Measurements from ENCODE around the gene DNER. TPM values are rescaled to one million over a fixed set of nuclear protein-coding genes. Genes with fewer than 3 reads are reported as not detected.

DNER gene
- total RNA-seq, 2 experiments from 2014 or later: not detected

GRCh38 chr2:229661478-229661877 lies 52.9 kb downstream of the DNER start:
- Mint-ChIP-seq H3K36me3 (no peaks in the 10 kb centered on the region), H3K27me3 (peaks cover 6% of the 10 kb centered on the region), H3K4me3 (no peak overlapping the region), H3K9me3 (no peaks in the 10 kb centered on the region), H3K4me1 (no peaks in the 10 kb centered on the region), H3K27ac (no peak overlapping the region)
- no peak for DNase-seq

GRCh38 chr2:229660951-229661350 lies 53.4 kb downstream of the DNER start:
- H3K9me3 Mint-ChIP-seq: no peaks in the 10 kb centered on the region
- H3K36me3 Mint-ChIP-seq: no peaks in the 10 kb centered on the region
- no peak overlapping the region for H3K4me3 Mint-ChIP-seq
- DNase-seq: no peak
- H3K27me3 Mint-ChIP-seq: peaks cover 6% of the 10 kb centered on the region
- no peak overlapping the region for H3K27ac Mint-ChIP-seq
- H3K4me1 Mint-ChIP-seq: no peaks in the 10 kb centered on the region

- no peaks in the 10 kb centered on the region for H3K36me3 Mint-ChIP-seq
- no peaks in the 10 kb centered on the region for H3K9me3 Mint-ChIP-seq
These were observed 54.0 kb downstream of the DNER start for GRCh38 chr2:229660391-229660790.

GRCh38 chr2:229658004-229658403 lies 56.4 kb downstream of the DNER start:
- Mint-ChIP-seq H3K4me3 (no peak overlapping the region), H3K9me3 (no peaks in the 10 kb centered on the region), H3K27ac (no peak overlapping the region), H3K4me1 (no peaks in the 10 kb centered on the region), H3K27me3 (peaks cover 6% of the 10 kb centered on the region), H3K36me3 (no peaks in the 10 kb centered on the region)
- DNase-seq: no peak

More at GRCh38 chr2:229660391-229660790, 54.0 kb downstream of the DNER start:
- DNase-seq: no peak
- Mint-ChIP-seq H3K4me1 (no peaks in the 10 kb centered on the region), H3K4me3 (no peak overlapping the region), H3K27ac (no peak overlapping the region), H3K27me3 (peaks cover 6% of the 10 kb centered on the region)

GRCh38 chr2:229654437-229654836 lies 59.9 kb downstream of the DNER start:
- Mint-ChIP-seq H3K9me3 (no peaks in the 10 kb centered on the region), H3K4me3 (no peak overlapping the region), H3K27ac (no peak overlapping the region), H3K27me3 (peaks cover 5% of the 10 kb centered on the region), H3K4me1 (no peaks in the 10 kb centered on the region), H3K36me3 (no peaks in the 10 kb centered on the region)
- no peak for DNase-seq

GRCh38 chr2:229653531-229653930 lies 60.8 kb downstream of the DNER start:
- H3K27me3 Mint-ChIP-seq: peaks cover 8% of the 10 kb centered on the region
- DNase-seq: no peak
- H3K9me3 Mint-ChIP-seq: no peaks in the 10 kb centered on the region
- no peaks in the 10 kb centered on the region for H3K36me3 Mint-ChIP-seq
- H3K4me1 Mint-ChIP-seq: no peaks in the 10 kb centered on the region
- H3K27ac Mint-ChIP-seq: no peak overlapping the region
- no peak overlapping the region for H3K4me3 Mint-ChIP-seq

- no peak for DNase-seq
- no peaks in the 10 kb centered on the region for H3K4me1 Mint-ChIP-seq
- no peaks in the 10 kb centered on the region for H3K9me3 Mint-ChIP-seq
- no peak overlapping the region for H3K27ac Mint-ChIP-seq
- no peak overlapping the region for H3K4me3 Mint-ChIP-seq
- H3K36me3 Mint-ChIP-seq: no peaks in the 10 kb centered on the region
- H3K27me3 Mint-ChIP-seq: peaks cover 8% of the 10 kb centered on the region
These were observed 61.6 kb downstream of the DNER start for GRCh38 chr2:229652796-229653195.

- no peak overlapping the region for H3K27ac Mint-ChIP-seq
- no peak for DNase-seq
- no peaks in the 10 kb centered on the region for H3K9me3 Mint-ChIP-seq
- no peaks in the 10 kb centered on the region for H3K4me1 Mint-ChIP-seq
- no peak overlapping the region for H3K4me3 Mint-ChIP-seq
- no peaks in the 10 kb centered on the region for H3K36me3 Mint-ChIP-seq
- peaks cover 12% of the 10 kb centered on the region for H3K27me3 Mint-ChIP-seq
These were observed 63.5 kb downstream of the DNER start for GRCh38 chr2:229650901-229651300.

GRCh38 chr2:229650059-229650458 lies 64.3 kb downstream of the DNER start:
- no peaks in the 10 kb centered on the region for H3K36me3 Mint-ChIP-seq
- DNase-seq: no peak
- H3K4me1 Mint-ChIP-seq: no peaks in the 10 kb centered on the region
- H3K27ac Mint-ChIP-seq: no peak overlapping the region
- H3K4me3 Mint-ChIP-seq: no peak overlapping the region
- no peaks in the 10 kb centered on the region for H3K9me3 Mint-ChIP-seq
- H3K27me3 Mint-ChIP-seq: peaks cover 12% of the 10 kb centered on the region

- Mint-ChIP-seq H3K27ac (no peak overlapping the region), H3K4me3 (no peak overlapping the region), H3K27me3 (peaks cover 7% of the 10 kb centered on the region), H3K9me3 (no peaks in the 10 kb centered on the region), H3K36me3 (no peaks in the 10 kb centered on the region), H3K4me1 (no peaks in the 10 kb centered on the region)
- no peak for DNase-seq
These were observed 68.1 kb downstream of the DNER start for GRCh38 chr2:229646186-229646723.

- no peak overlapping the region for H3K27ac Mint-ChIP-seq
- H3K27me3 Mint-ChIP-seq: peaks cover 4% of the 10 kb centered on the region
- no peaks in the 10 kb centered on the region for H3K9me3 Mint-ChIP-seq
- no peaks in the 10 kb centered on the region for H3K36me3 Mint-ChIP-seq
- H3K4me1 Mint-ChIP-seq: no peaks in the 10 kb centered on the region
- DNase-seq: no peak
- H3K4me3 Mint-ChIP-seq: no peak overlapping the region
These were observed 72.0 kb downstream of the DNER start for GRCh38 chr2:229642371-229642770.

- no peak overlapping the region for H3K4me3 Mint-ChIP-seq
- no peak for DNase-seq
- H3K9me3 Mint-ChIP-seq: no peaks in the 10 kb centered on the region
- no peaks in the 10 kb centered on the region for H3K4me1 Mint-ChIP-seq
- no peak overlapping the region for H3K27ac Mint-ChIP-seq
- no peaks in the 10 kb centered on the region for H3K36me3 Mint-ChIP-seq
- H3K27me3 Mint-ChIP-seq: peaks cover 4% of the 10 kb centered on the region
These were observed 72.7 kb downstream of the DNER start for GRCh38 chr2:229641676-229642075.

- H3K9me3 Mint-ChIP-seq: no peaks in the 10 kb centered on the region
- H3K27ac Mint-ChIP-seq: no peak overlapping the region
- H3K4me3 Mint-ChIP-seq: no peak overlapping the region
- DNase-seq: no peak
- H3K27me3 Mint-ChIP-seq: peaks cover 5% of the 10 kb centered on the region
- no peaks in the 10 kb centered on the region for H3K4me1 Mint-ChIP-seq
- no peaks in the 10 kb centered on the region for H3K36me3 Mint-ChIP-seq
These were observed 73.7 kb downstream of the DNER start for GRCh38 chr2:229640636-229641035.

- H3K4me3 Mint-ChIP-seq: no peak overlapping the region
- no peak for DNase-seq
- H3K36me3 Mint-ChIP-seq: no peaks in the 10 kb centered on the region
- no peak overlapping the region for H3K27ac Mint-ChIP-seq
- H3K9me3 Mint-ChIP-seq: no peaks in the 10 kb centered on the region
- H3K4me1 Mint-ChIP-seq: no peaks in the 10 kb centered on the region
- peaks cover 23% of the 10 kb centered on the region for H3K27me3 Mint-ChIP-seq
These were observed 77.8 kb downstream of the DNER start for GRCh38 chr2:229636571-229636970.

GRCh38 chr2:229635371-229635680 lies 79.0 kb downstream of the DNER start:
- Mint-ChIP-seq H3K4me1 (no peaks in the 10 kb centered on the region), H3K36me3 (no peaks in the 10 kb centered on the region), H3K27ac (no peak overlapping the region), H3K27me3 (peaks cover 23% of the 10 kb centered on the region), H3K4me3 (no peak overlapping the region), H3K9me3 (no peaks in the 10 kb centered on the region)
- no peak for DNase-seq

GRCh38 chr2:229634601-229635370 lies 79.6 kb downstream of the DNER start:
- Mint-ChIP-seq H3K9me3 (no peaks in the 10 kb centered on the region), H3K36me3 (no peaks in the 10 kb centered on the region), H3K27me3 (peaks cover 23% of the 10 kb centered on the region), H3K4me3 (no peak overlapping the region), H3K27ac (no peak overlapping the region), H3K4me1 (no peaks in the 10 kb centered on the region)
- no peak for DNase-seq

Data from activated naive CD8-positive, alpha-beta T cell treated with anti-CD3 and anti-CD28 coated beads for 36 hours (primary cell).